GM21717 (cell line): ENCODE results near the gene HSPBAP1.
A peak's percentile ranks its signal among the peaks of the same experiment; 100 is the strongest.

Source experiments
- ATAC-seq: cut with Tn5 transposase; IDR thresholded peaks from one replicate; pipeline ENCODE4 v1.9.1; 2021; ENCODE audit warnings: mild to moderate bottlenecking, moderate library complexity; ENCODE audit not compliant: unreplicated experiment

The HSPBAP1 gene

GRCh38 chr3:122793568-122794416 lies at the start of gene HSPBAP1:
Gene HSPBAP1 (minus strand): TSS chr3:122793831. CDS start chr3:122793680, 151 bp downstream.
- peak; percentile 67 for ATAC-seq

GRCh38 chr3:122835590-122835989 lies 42.0 kb upstream of the HSPBAP1 start:
- no peak for ATAC-seq

- ATAC-seq: no peak
Observed at GRCh38 chr3:122828281-122828680, 34.6 kb upstream of the HSPBAP1 start.

- no peak for ATAC-seq
Observed at GRCh38 chr3:122826278-122826677, 32.6 kb upstream of the HSPBAP1 start.

- no peak for ATAC-seq
Observed at GRCh38 chr3:122825460-122825859, 31.8 kb upstream of the HSPBAP1 start.

- ATAC-seq: no peak
Observed at GRCh38 chr3:122824465-122825381, 31.1 kb upstream of the HSPBAP1 start.

GRCh38 chr3:122816587-122816986 lies 23.0 kb upstream of the HSPBAP1 start:
- no peak for ATAC-seq

GRCh38 chr3:122810734-122811133 lies 17.1 kb upstream of the HSPBAP1 start:
- no peak for ATAC-seq

- ATAC-seq: no peak
Observed at GRCh38 chr3:122803977-122804376, 10.3 kb upstream of the HSPBAP1 start.

GRCh38 chr3:122802323-122802722 lies 8.7 kb upstream of the HSPBAP1 start:
- no peak for ATAC-seq

GRCh38 chr3:122800706-122801237 lies 7.1 kb upstream of the HSPBAP1 start:
- ATAC-seq: no peak

- ATAC-seq: no peak
Observed at GRCh38 chr3:122800031-122800430, 6.4 kb upstream of the HSPBAP1 start.

- ATAC-seq: no peak
Observed at GRCh38 chr3:122799322-122799721, 5.7 kb upstream of the HSPBAP1 start.

- ATAC-seq: no peak
Observed at GRCh38 chr3:122797291-122797690, 3.7 kb upstream of the HSPBAP1 start.

GRCh38 chr3:122795674-122796195 lies 2.1 kb upstream of the HSPBAP1 start:
- no peak for ATAC-seq

- peak; percentile 68 for ATAC-seq
Observed at GRCh38 chr3:122794779-122795673, 1.4 kb upstream of the HSPBAP1 start, which contains the start of gene SLC49A4. Gene SLC49A4 (plus strand): TSS chr3:122795069. CDS start chr3:122795193, 124 bp downstream.

- ATAC-seq: no peak
Observed at GRCh38 chr3:122794483-122794778, 800 bp upstream of the HSPBAP1 start.

- no peak for ATAC-seq
Observed at GRCh38 chr3:122789585-122790273, 3.9 kb downstream of the HSPBAP1 start.

GRCh38 chr3:122787872-122788271 lies 5.8 kb downstream of the HSPBAP1 start:
- no peak for ATAC-seq

- ATAC-seq: no peak
Observed at GRCh38 chr3:122786066-122786465, 7.6 kb downstream of the HSPBAP1 start.
